Measurements from ENCODE around the gene MAP4K2.

MAP4K2 gene

GRCh38 chr11:64803158-64803845, at the start of gene MAP4K2:
MAP4K2 (minus strand) TSS chr11:64803214; CDS start chr11:64803149, 65 bp downstream.
- peak; percentile 31 for DNase-seq (ENCODE audit: low read depth)

DNA sequence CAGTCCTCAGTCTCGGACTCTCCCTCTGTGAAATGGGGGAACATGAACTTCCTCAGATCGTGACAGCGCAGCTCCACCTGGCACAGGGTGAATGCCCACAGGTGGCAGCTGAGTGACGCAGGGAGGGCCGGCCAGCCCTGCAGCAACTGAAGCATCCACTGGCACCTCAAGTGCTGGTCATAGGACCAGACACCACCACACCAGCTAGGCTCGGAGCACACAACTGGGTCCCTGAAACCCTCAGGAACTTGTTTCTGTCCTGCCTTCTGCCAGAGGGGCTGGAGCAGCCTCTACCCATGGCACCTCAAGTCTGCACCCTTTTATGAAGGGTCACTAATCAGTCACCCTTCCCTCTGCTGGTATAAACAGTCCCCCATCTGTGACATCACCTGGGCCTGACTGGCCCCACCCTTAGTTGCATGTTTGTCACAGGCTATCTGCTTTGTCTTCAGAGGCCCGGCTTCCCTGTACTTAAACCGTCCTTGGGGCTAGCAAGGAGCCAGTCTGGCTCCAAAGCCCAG, 48.9 kb upstream of the MAP4K2 start:
- TF ChIP-seq CTCF (IDR thresholded peaks at IDR 0.05; ENCODE audit: control insufficient read depth, extremely low read depth, insufficient read depth) = no peak
- DNase-seq (ENCODE audit: low read depth) = no peak
- no peak overlapping the region for H3K4me3 ChIP-seq (ENCODE audit: low read depth, low read length)

More at GRCh38 chr11:64803158-64803845, at the start of gene MAP4K2:
- peak; percentile 25 for TF ChIP-seq CTCF (IDR thresholded peaks at IDR 0.05; ENCODE audit: control insufficient read depth, extremely low read depth, insufficient read depth)
- peak within 1 kb of the TSS; percentile 63 for H3K4me3 ChIP-seq (ENCODE audit: low read depth, low read length)

GRCh38 chr11:64850979-64851567, 48.1 kb upstream of the MAP4K2 start:
- H3K4me3 ChIP-seq (ENCODE audit: low read depth, low read length) = no peak overlapping the region
- no peak for DNase-seq (ENCODE audit: low read depth)
- no peak for TF ChIP-seq CTCF (IDR thresholded peaks at IDR 0.05; ENCODE audit: control insufficient read depth, extremely low read depth, insufficient read depth)

- no peak for TF ChIP-seq CTCF (IDR thresholded peaks at IDR 0.05; ENCODE audit: control insufficient read depth, extremely low read depth, insufficient read depth)
- DNase-seq (ENCODE audit: low read depth) = no peak
- H3K4me3 ChIP-seq (ENCODE audit: low read depth, low read length) = no peak overlapping the region
Observed at GRCh38 chr11:64849598-64850356, 46.8 kb upstream of the MAP4K2 start.

DNA sequence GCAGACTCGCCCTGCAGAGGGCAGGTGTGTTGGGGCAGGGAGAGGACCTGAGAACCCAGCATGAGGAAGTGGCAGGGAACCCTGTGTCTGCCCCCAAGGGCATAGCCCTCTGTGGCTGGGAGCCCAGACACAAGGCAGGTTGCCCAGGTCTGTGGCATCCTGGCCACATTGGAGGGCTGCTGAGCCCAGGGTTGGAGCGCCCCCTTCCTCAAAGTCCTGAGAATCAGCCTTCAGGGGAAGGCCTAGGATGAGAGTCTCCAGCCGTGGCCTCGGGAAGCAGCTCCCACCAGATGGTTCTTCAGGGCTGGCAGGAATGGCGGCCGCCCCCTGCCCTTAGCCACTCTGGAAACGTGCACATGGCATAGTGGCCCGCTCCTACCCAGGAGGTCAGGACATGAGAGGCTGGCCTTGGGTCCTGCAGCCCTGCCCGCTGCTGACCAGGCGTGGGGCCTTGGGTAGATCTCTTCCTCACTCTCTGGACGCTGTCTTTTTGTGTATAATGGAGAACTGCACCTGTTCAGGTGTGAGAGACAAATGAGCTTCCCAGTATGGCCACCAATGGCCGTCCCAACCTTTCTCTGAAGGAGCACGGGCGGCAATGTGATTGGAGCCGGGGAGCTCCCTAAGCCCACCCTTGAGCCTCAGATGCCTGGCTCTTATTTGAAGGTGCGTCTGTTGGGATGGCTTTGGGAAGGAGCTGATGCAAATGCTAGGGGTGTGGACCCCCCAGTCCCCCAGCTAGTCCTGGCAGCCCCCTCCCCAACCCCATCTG, 46.0 kb upstream of the MAP4K2 start:
- DNase-seq (ENCODE audit: low read depth) = no peak
- H3K4me3 ChIP-seq (ENCODE audit: low read depth, low read length) = no peak overlapping the region
- TF ChIP-seq CTCF (IDR thresholded peaks at IDR 0.05; ENCODE audit: control insufficient read depth, extremely low read depth, insufficient read depth) = no peak

GRCh38 chr11:64848214-64848825, 45.3 kb upstream of the MAP4K2 start:
- no peak for TF ChIP-seq CTCF (IDR thresholded peaks at IDR 0.05; ENCODE audit: control insufficient read depth, extremely low read depth, insufficient read depth)

More at GRCh38 chr11:64848214-64848825, 45.3 kb upstream of the MAP4K2 start:
- DNase-seq (ENCODE audit: low read depth) = no peak
- H3K4me3 ChIP-seq (ENCODE audit: low read depth, low read length) = no peak overlapping the region

Data from LNCaP clone FGC (cell line).